K562 (cell line): ENCODE results near the gene ASCC1. TPM values are rescaled to one million over a fixed set of nuclear protein-coding genes. Genes with fewer than 3 reads are reported as not detected.
A peak's percentile ranks its signal among the peaks of the same experiment; 100 is the strongest.

Experiments used
- ATAC-seq: fragments of 200-7000 bp; cut with Tn5 transposase; 3 replicates; pipeline ENCODE4 v1.9.1; 2020; ENCODE audit warnings: moderate library complexity
- BruUV-seq: library from RNA; stranded (reverse); fragments of 400-500 nt; replicated peaks from 2 replicates; lab custom pipeline; 2021; lab: Mats Ljungman, UMichigan
- CTCF ChIA-PET: fragments of 300-600 bp; formaldehyde crosslinking; extraction: SDS; loops from one replicate; lab custom pipeline; 2021; ENCODE audit warnings: low intra/inter-chr PET ratio; lab: Yijun Ruan, JAX
- POLR2A ChIA-PET: fragments of 300-600, 350-650 bp; sonication (Branson Sonifier 250); formaldehyde crosslinking; extraction: SDS; loops from one replicate; lab custom pipeline; 2021; ENCODE audit warnings: antibody characterized with exemption, inconsistent platforms; lab: Yijun Ruan, JAX
- DNase-seq, 4 experiments: peaks; one replicate each; pipeline versions ENCODE4 v3.0.0 to v3.0.0-alpha.2; 2011 to 2018; ENCODE audit warnings: low spot score in 3 of 4, mixed read lengths in 3 of 4; ENCODE audit errors: extremely low read depth in 1 of 4
- FAIRE-seq: peaks from 2 replicates; lab custom pipeline; 2011; peaks lifted over from hg19 to GRCh38; lab: Jason Lieb, UNC
- H2AFZ ChIP-seq: 2 replicates; pipeline ENCODE4 v1.6.0; 2011; ENCODE audit warnings: low read depth, low read length, control low read depth, inconsistent platforms
- H3K27ac ChIP-seq: fragments of 200-600 bp; 3 replicates; pipeline ENCODE4 v1.8.0; 2011; ENCODE audit warnings: low read depth, mild to moderate bottlenecking, control low read depth, inconsistent platforms, low read length, moderate library complexity, mixed read lengths; ENCODE audit errors: extremely low read depth
- H3K27me3 ChIP-seq, 2 experiments: fragments of 300-600 bp in 1 of 2; 2 replicates in 1 of 2; 3 replicates in 1 of 2; pipeline versions ENCODE4 v1.6.0 to v1.8.0; 2011; ENCODE audit warnings: inconsistent platforms in 2 of 2, low read length in 2 of 2, mild to moderate bottlenecking in 1 of 2, mixed read lengths in 1 of 2, moderate library complexity in 1 of 2; ENCODE audit not compliant: control insufficient read depth in 2 of 2, insufficient read depth in 2 of 2
- H3K36me3 ChIP-seq: fragments of 300-600 bp; 3 replicates; pipeline ENCODE4 v1.8.0; 2011; ENCODE audit warnings: mild to moderate bottlenecking, low read length, inconsistent platforms; ENCODE audit not compliant: control insufficient read depth, insufficient read depth
- H3K4me1 ChIP-seq, 2 experiments: fragments of 200-600 bp in 1 of 2; replicated peaks in 1 of 2; 2 replicates in 1 of 2; 3 replicates in 1 of 2; pipeline versions ENCODE4 v1.5.1 to v1.8.0; 2011; ENCODE audit warnings: inconsistent platforms in 2 of 2, low read length in 2 of 2, mild to moderate bottlenecking in 1 of 2, mixed read lengths in 1 of 2, moderate library complexity in 1 of 2; ENCODE audit not compliant: control insufficient read depth in 2 of 2, insufficient read depth in 2 of 2
- H3K4me2 ChIP-seq: 2 replicates; pipeline ENCODE4 v1.6.1; 2011; ENCODE audit warnings: low read length, control low read depth, inconsistent platforms, mixed read lengths; ENCODE audit not compliant: insufficient read depth
- H3K4me3 ChIP-seq: fragments of 200-600 bp; sonication (generic), shearing (Covaris generic); 2 replicates; pipeline ENCODE4 v1.5.1; 2016; ENCODE audit warnings: control low read depth, inconsistent platforms
- H3K79me2 ChIP-seq: fragments of 200-600 bp; 3 replicates; pipeline ENCODE4 v1.8.0; 2011; ENCODE audit warnings: low read length, inconsistent platforms; ENCODE audit not compliant: control insufficient read depth, insufficient read depth
- H3K9ac ChIP-seq, 2 experiments: 2 replicates each; pipeline versions ENCODE4 v1.6.0 to v1.6.1; 2011; ENCODE audit warnings: low read depth in 2 of 2, low read length in 2 of 2, control low read depth in 1 of 2, inconsistent platforms in 1 of 2, mild to moderate bottlenecking in 1 of 2, mixed read lengths in 1 of 2; ENCODE audit not compliant: insufficient read depth in 1 of 2
- H3K9me1 ChIP-seq: one replicate; pipeline ENCODE4 v1.6.0; 2011; ENCODE audit warnings: inconsistent platforms, mild to moderate bottlenecking, low read length, moderate library complexity; ENCODE audit not compliant: control insufficient read depth, insufficient read depth
- H3K9me3 ChIP-seq: replicated peaks from 2 replicates; pipeline ENCODE4 v1.5.1; 2011; ENCODE audit warnings: low read depth, low read length, inconsistent platforms; ENCODE audit not compliant: control insufficient read depth, insufficient read depth
- H4K20me1 ChIP-seq: replicated peaks from 2 replicates; pipeline ENCODE4 v1.6.1; 2011; ENCODE audit warnings: low read length, inconsistent platforms, mixed read lengths; ENCODE audit not compliant: control insufficient read depth, insufficient read depth
- BRD4 ChIP-seq: fragments of 200-600 bp; sonication (generic); IDR thresholded peaks from 2 replicates; pipeline ENCODE4 v1.6.1; 2017; ENCODE audit warnings: inconsistent platforms
- GABPA ChIP-seq: fragments of 200-800 bp; sonication (Bioruptor generic); conservative IDR thresholded peaks from 2 replicates; pipeline ENCODE4 v1.6.1; 2016; ENCODE audit warnings: low read depth, missing genetic modification characterization, missing compliant biosample characterization
- HNRNPL ChIP-seq: fragments of 200-400 bp; formaldehyde crosslinking; IDR thresholded peaks from 2 replicates; pipeline ENCODE4 v1.6.1; 2017; ENCODE audit warnings: low read depth, mild to moderate bottlenecking, low read length
- KLF1 ChIP-seq: fragments of 450-650 bp; IDR thresholded peaks from 2 replicates; pipeline ENCODE4 v1.6.1; 2016; ENCODE audit warnings: missing genetic modification characterization, missing compliant biosample characterization
- NFE2L1 ChIP-seq: fragments of 450-650 bp; IDR thresholded peaks from 2 replicates; pipeline ENCODE4 v1.6.1; 2016; ENCODE audit warnings: missing genetic modification characterization, low read depth, mild to moderate bottlenecking, missing compliant biosample characterization, moderate library complexity, borderline replicate concordance
- NR1H2 ChIP-seq: sonication (generic); formaldehyde crosslinking; IDR thresholded peaks from 2 replicates; pipeline ENCODE4 v1.4.0; 2020; ENCODE audit warnings: mild to moderate bottlenecking, missing genetic modification reagents
- PHF8 ChIP-seq: fragments of 200-600 bp; sonication (generic); IDR thresholded peaks from 2 replicates; pipeline ENCODE4 v1.6.1; 2012; ENCODE audit warnings: mixed run types, mild to moderate bottlenecking, inconsistent platforms, low read length, moderate library complexity, borderline replicate concordance
- STAG1 ChIP-seq: sonication (generic); formaldehyde crosslinking; IDR thresholded peaks from 2 replicates; pipeline ENCODE4 v1.5.0; 2020; ENCODE audit warnings: missing genetic modification reagents, borderline replicate concordance
- THAP7 ChIP-seq: fragments of 250-450 bp; sonication (Bioruptor Pico); IDR thresholded peaks from 2 replicates; pipeline ENCODE4 v1.5.0; 2021
- ZNF232 ChIP-seq: sonication (generic); formaldehyde crosslinking; IDR thresholded peaks from 2 replicates; pipeline ENCODE4 v1.8.0; 2022; ENCODE audit warnings: mild to moderate bottlenecking, missing genetic modification reagents
- ZNF274 ChIP-seq: IDR thresholded peaks from 2 replicates; pipeline ENCODE4 v1.6.1; 2011; ENCODE audit warnings: low read depth, mild to moderate bottlenecking, low read length, moderate library complexity, borderline replicate concordance
- ZSCAN32 ChIP-seq: fragments of 450-650 bp; formaldehyde crosslinking; IDR thresholded peaks from 2 replicates; pipeline ENCODE4 v1.4.0; 2020; ENCODE audit warnings: mild to moderate bottlenecking, moderate library complexity
- WGBS: fragments of 100-300 bp; shearing (Covaris generic); methylation state at CpG from one replicate; pipeline ENCODE4 v1.1.6; 2016; ENCODE audit warnings: low coverage, mixed read lengths; ENCODE audit not compliant: insufficient coverage; ENCODE audit errors: missing lambda C conversion rate; 5-methylcytosine and 5-hydroxymethylcytosine counted together
- in situ Hi-C: fragments of 300-500 bp; cut with MboI; formaldehyde crosslinking; loops from 4 replicates; pipeline ENCODE4 v1.15.0; 2018; ENCODE audit warnings: inconsistent platforms, mixed read lengths
- intact Hi-C: fragments of 100-400 bp; cut with micrococcal nuclease; formaldehyde crosslinking; loops from 2 replicates; pipeline ENCODE4 v1.14.2; 2022
- polyA plus RNA-seq, 8 experiments: library from polyadenylated mRNA; depleted of rRNA in 4 of 8; stranded (reverse) in 5 of 8; unstranded in 3 of 8; fragments of >200 nt; fragmentation: Nextera tagmentation in 2 of 8; fragmentation: Illumina TruSeq in 1 of 8; extraction: Ambion mirVana in 2 of 8; extraction: Trizol in 1 of 8; gene quantifications; 2 replicates each; pipeline versions ENCODE4 v1.2.1 to v1.2.3, GENCODE V29; 2011 to 2014; ENCODE audit warnings: inconsistent platforms in 1 of 8, missing spikeins in 1 of 8
- total RNA-seq, 7 experiments: library from RNA; depleted of rRNA in 6 of 7; stranded (reverse); fragments of >200 nt in 6 of 7; fragmentation: Illumina TruSeq in 2 of 7; extraction: Trizol in 2 of 7; gene quantifications; 2 replicates each; pipeline versions ENCODE4 v1.2.1 to v1.2.3, GENCODE V29; 2011 to 2021; ENCODE audit warnings: low replicate concordance in 1 of 7
- TF ChIP-seq, protein P1 (sequence below): sonication (generic); formaldehyde crosslinking; IDR thresholded peaks from 2 replicates; pipeline ENCODE4 v1.8.0; 2022; ENCODE audit warnings: mild to moderate bottlenecking, missing genetic modification reagents
- TF ChIP-seq, protein P2 (sequence below): sonication (generic); formaldehyde crosslinking; IDR thresholded peaks from 2 replicates; pipeline ENCODE4 v1.8.1; 2023; ENCODE audit warnings: mild to moderate bottlenecking, missing genetic modification reagents

Gene ASCC1
- total and polyA plus RNA-seq, 9 of the 15 experiments (the other 6 are each of a cell fraction or from before 2014, with no cell fraction given), result 31.7 to 73.3 (median 52.8) TPM

- 9% methylated on average over 15 of the region's 15 CpGs for WGBS
- TSS peak; percentile 80 for BruUV-seq
- FAIRE-seq, result peak; percentile 59
- TF ChIP-seq ZNF232 (CRISPR knock-in tag) (no peak), ZSCAN32 (CRISPR knock-in tag) (no peak), STAG1 (no peak), HNRNPL (no peak), NFE2L1 (tag) (no peak), PHF8 (peak; percentile 52; the same call in 1 of the 2 replicates), GABPA (tag) (no peak), KLF1 (tag) (no peak), NR1H2 (CRISPR knock-in tag) (no peak), ZNF274 (no peak), THAP7 (no peak), BRD4 (no peak)
- TF ChIP-seq, protein P1, sequence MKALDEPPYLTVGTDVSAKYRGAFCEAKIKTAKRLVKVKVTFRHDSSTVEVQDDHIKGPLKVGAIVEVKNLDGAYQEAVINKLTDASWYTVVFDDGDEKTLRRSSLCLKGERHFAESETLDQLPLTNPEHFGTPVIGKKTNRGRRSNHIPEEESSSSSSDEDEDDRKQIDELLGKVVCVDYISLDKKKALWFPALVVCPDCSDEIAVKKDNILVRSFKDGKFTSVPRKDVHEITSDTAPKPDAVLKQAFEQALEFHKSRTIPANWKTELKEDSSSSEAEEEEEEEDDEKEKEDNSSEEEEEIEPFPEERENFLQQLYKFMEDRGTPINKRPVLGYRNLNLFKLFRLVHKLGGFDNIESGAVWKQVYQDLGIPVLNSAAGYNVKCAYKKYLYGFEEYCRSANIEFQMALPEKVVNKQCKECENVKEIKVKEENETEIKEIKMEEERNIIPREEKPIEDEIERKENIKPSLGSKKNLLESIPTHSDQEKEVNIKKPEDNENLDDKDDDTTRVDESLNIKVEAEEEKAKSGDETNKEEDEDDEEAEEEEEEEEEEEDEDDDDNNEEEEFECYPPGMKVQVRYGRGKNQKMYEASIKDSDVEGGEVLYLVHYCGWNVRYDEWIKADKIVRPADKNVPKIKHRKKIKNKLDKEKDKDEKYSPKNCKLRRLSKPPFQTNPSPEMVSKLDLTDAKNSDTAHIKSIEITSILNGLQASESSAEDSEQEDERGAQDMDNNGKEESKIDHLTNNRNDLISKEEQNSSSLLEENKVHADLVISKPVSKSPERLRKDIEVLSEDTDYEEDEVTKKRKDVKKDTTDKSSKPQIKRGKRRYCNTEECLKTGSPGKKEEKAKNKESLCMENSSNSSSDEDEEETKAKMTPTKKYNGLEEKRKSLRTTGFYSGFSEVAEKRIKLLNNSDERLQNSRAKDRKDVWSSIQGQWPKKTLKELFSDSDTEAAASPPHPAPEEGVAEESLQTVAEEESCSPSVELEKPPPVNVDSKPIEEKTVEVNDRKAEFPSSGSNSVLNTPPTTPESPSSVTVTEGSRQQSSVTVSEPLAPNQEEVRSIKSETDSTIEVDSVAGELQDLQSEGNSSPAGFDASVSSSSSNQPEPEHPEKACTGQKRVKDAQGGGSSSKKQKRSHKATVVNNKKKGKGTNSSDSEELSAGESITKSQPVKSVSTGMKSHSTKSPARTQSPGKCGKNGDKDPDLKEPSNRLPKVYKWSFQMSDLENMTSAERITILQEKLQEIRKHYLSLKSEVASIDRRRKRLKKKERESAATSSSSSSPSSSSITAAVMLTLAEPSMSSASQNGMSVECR (CRISPR knock-in tag), result no peak
- TF ChIP-seq, protein P2, sequence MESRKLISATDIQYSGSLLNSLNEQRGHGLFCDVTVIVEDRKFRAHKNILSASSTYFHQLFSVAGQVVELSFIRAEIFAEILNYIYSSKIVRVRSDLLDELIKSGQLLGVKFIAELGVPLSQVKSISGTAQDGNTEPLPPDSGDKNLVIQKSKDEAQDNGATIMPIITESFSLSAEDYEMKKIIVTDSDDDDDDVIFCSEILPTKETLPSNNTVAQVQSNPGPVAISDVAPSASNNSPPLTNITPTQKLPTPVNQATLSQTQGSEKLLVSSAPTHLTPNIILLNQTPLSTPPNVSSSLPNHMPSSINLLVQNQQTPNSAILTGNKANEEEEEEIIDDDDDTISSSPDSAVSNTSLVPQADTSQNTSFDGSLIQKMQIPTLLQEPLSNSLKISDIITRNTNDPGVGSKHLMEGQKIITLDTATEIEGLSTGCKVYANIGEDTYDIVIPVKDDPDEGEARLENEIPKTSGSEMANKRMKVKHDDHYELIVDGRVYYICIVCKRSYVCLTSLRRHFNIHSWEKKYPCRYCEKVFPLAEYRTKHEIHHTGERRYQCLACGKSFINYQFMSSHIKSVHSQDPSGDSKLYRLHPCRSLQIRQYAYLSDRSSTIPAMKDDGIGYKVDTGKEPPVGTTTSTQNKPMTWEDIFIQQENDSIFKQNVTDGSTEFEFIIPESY (CRISPR knock-in tag), result no peak
These were observed 38.9 kb upstream of the ASCC1 start for GRCh38 chr10:72254813-72255568.

More at GRCh38 chr10:72254813-72255568, 38.9 kb upstream of the ASCC1 start:
- no peaks in the 10 kb centered on the region for H3K9me3 ChIP-seq
- POLR2A ChIA-PET, result interaction anchor here (0.8 to 15.0 kb wide), 8 partner anchors 15 to 66 kb away, joined by 3 to 277 read pairs (median 6); partner anchors contain the start of genes ASCC1 and DDIT4
- H3K79me2 ChIP-seq, result no peaks in the 10 kb centered on the region
- no peaks in the 10 kb centered on the region for H4K20me1 ChIP-seq
- CTCF ChIA-PET, result interaction anchor here (0.6 to 1.6 kb wide), 2 partner anchors 17 to 82 kb away, joined by 3 to 7 read pairs; no protein-coding TSS in a partner anchor
- in situ Hi-C loops, result no loop called here
- H3K4me1 ChIP-seq, result peaks cover 25 to 46% of the 10 kb centered on the region in 2 experiments
- H3K4me3 ChIP-seq, result peak overlapping the region; percentile 15
- no peaks in the 10 kb centered on the region for H3K27me3 ChIP-seq
- peak overlapping the region; percentile 64 for H3K27ac ChIP-seq
- peak overlapping the region; percentile 69 for H3K4me2 ChIP-seq
- no peaks in the 10 kb centered on the region for H3K9me1 ChIP-seq
- peak overlapping the region; percentile 95 for H2AFZ ChIP-seq
- intact Hi-C loops, result no loop called here
- ATAC-seq (peak; percentile 92), DNase-seq (peak; percentile 69 to 82 (median 77))
- H3K9ac ChIP-seq, result peak overlapping the region; percentile 50 to 87
- H3K36me3 ChIP-seq, result no peaks in the 10 kb centered on the region
